ENCODE data around the gene MGAT5B.
A peak's percentile ranks its signal among the peaks of the same experiment; 100 is the strongest.
"Not testable (repeated sequence)": the region's sequence is repeated elsewhere in the genome, so short reads cannot be mapped to it uniquely, and the experiment has no call there.

Gene MGAT5B

GRCh38 chr17:76868176-76868668 is at the start of gene MGAT5B:
TSS of gene MGAT5B (plus strand) at chr17:76868404. CDS start at chr17:76869030, 626 bp downstream.
- DNase-seq, result peak; percentile 47

- no peak for DNase-seq
Observed at GRCh38 chr17:76820039-76820438, 48.2 kb upstream of the MGAT5B start.

- peak; percentile 95 for DNase-seq
Observed at GRCh38 chr17:76820561-76820960, 47.6 kb upstream of the MGAT5B start.

GRCh38 chr17:76822184-76822778 is 45.9 kb upstream of the MGAT5B start:
- DNase-seq, result no peak

GRCh38 chr17:76824093-76824492 is 44.1 kb upstream of the MGAT5B start:
- DNase-seq, result no peak

GRCh38 chr17:76826330-76827068 is 41.7 kb upstream of the MGAT5B start:
- DNase-seq, result no peak

GRCh38 chr17:76827736-76828135 is 40.5 kb upstream of the MGAT5B start:
- DNase-seq, result no peak

- no peak for DNase-seq
Observed at GRCh38 chr17:76830987-76831715, 37.1 kb upstream of the MGAT5B start.

GRCh38 chr17:76833034-76833644 is 35.1 kb upstream of the MGAT5B start:
- DNase-seq, result no peak

- no peak for DNase-seq
Observed at GRCh38 chr17:76833747-76834146, 34.5 kb upstream of the MGAT5B start.

- DNase-seq, result peak; percentile 19
Observed at GRCh38 chr17:76834870-76835269, 33.3 kb upstream of the MGAT5B start.

GRCh38 chr17:76840443-76840767 is 27.8 kb upstream of the MGAT5B start:
- no peak for DNase-seq

GRCh38 chr17:76840884-76841775 is 27.1 kb upstream of the MGAT5B start:
- no peak for DNase-seq

- DNase-seq, result peak; percentile 37
Observed at GRCh38 chr17:76841776-76842405, 26.3 kb upstream of the MGAT5B start.

- not testable (repeated sequence) for DNase-seq
Observed at GRCh38 chr17:76843068-76843467, 25.1 kb upstream of the MGAT5B start.

GRCh38 chr17:76843703-76844484 is 24.3 kb upstream of the MGAT5B start:
- no peak for DNase-seq

- DNase-seq, result no peak
Observed at GRCh38 chr17:76844485-76844829, 23.7 kb upstream of the MGAT5B start.

GRCh38 chr17:76844846-76845245 is 23.4 kb upstream of the MGAT5B start:
- DNase-seq, result no peak

GRCh38 chr17:76845541-76846017 is 22.6 kb upstream of the MGAT5B start:
- DNase-seq, result no peak

GRCh38 chr17:76847031-76847430 is 21.2 kb upstream of the MGAT5B start:
- no peak for DNase-seq

- DNase-seq, result no peak
Observed at GRCh38 chr17:76848670-76849069, 19.5 kb upstream of the MGAT5B start.

All from NCI-H1694 (cell line).